Dermis microvascular lymphatic vessel endothelial cell (primary cell): Measurements from ENCODE around the gene ZXDC. TPM values are rescaled to one million over a fixed set of nuclear protein-coding genes. Genes with fewer than 3 reads are reported as not detected.

Source experiments
- DNase-seq, 2 donors: peaks; one replicate each; pipeline versions ENCODE4 v3.0.0 to v3.0.0-alpha.2; 2010; ENCODE audit warnings: low read depth in 2 of 2
- total RNA-seq: library from RNA; depleted of rRNA; stranded (reverse); fragments of >200 nt; gene quantifications from 2 replicates; pipeline ENCODE4 v1.2.1, GENCODE V29; 2014

The ZXDC gene, protein sequence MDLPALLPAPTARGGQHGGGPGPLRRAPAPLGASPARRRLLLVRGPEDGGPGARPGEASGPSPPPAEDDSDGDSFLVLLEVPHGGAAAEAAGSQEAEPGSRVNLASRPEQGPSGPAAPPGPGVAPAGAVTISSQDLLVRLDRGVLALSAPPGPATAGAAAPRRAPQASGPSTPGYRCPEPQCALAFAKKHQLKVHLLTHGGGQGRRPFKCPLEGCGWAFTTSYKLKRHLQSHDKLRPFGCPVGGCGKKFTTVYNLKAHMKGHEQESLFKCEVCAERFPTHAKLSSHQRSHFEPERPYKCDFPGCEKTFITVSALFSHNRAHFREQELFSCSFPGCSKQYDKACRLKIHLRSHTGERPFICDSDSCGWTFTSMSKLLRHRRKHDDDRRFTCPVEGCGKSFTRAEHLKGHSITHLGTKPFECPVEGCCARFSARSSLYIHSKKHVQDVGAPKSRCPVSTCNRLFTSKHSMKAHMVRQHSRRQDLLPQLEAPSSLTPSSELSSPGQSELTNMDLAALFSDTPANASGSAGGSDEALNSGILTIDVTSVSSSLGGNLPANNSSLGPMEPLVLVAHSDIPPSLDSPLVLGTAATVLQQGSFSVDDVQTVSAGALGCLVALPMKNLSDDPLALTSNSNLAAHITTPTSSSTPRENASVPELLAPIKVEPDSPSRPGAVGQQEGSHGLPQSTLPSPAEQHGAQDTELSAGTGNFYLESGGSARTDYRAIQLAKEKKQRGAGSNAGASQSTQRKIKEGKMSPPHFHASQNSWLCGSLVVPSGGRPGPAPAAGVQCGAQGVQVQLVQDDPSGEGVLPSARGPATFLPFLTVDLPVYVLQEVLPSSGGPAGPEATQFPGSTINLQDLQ
- total RNA-seq = 11.4 and 17.6 TPM in 2 replicates

DNA sequence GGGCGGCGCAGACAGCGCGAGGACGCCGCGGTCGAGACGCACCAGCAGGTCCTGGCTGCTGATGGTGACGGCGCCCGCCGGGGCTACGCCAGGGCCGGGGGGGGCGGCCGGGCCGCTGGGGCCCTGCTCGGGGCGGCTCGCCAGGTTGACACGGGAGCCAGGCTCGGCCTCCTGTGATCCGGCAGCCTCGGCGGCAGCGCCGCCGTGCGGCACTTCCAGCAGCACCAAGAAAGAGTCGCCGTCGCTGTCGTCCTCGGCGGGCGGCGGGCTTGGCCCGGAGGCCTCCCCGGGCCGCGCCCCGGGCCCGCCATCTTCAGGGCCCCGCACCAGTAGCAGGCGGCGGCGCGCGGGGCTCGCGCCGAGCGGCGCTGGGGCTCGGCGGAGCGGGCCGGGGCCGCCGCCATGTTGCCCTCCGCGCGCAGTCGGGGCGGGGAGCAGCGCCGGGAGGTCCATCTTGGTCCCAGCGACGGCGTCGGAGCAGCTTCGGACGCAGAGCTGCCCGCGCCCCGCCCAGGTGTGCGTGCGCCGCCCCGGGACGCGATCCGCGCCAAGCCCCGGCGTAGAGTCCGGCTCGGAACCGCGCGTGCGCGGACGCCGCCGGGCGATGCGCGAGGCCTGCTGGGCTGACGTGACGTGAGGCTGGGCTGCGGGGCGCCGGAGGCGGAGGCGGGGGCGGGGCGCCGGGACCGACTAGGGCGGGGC, at the start of gene ZXDC:
Gene ZXDC, minus strand, starts transcription at position 479 of the 702 bp plus-strand sequence. Its CDS starts 26 bp downstream, at position 453.
- peak; percentile 83 to 95 for DNase-seq

DNA sequence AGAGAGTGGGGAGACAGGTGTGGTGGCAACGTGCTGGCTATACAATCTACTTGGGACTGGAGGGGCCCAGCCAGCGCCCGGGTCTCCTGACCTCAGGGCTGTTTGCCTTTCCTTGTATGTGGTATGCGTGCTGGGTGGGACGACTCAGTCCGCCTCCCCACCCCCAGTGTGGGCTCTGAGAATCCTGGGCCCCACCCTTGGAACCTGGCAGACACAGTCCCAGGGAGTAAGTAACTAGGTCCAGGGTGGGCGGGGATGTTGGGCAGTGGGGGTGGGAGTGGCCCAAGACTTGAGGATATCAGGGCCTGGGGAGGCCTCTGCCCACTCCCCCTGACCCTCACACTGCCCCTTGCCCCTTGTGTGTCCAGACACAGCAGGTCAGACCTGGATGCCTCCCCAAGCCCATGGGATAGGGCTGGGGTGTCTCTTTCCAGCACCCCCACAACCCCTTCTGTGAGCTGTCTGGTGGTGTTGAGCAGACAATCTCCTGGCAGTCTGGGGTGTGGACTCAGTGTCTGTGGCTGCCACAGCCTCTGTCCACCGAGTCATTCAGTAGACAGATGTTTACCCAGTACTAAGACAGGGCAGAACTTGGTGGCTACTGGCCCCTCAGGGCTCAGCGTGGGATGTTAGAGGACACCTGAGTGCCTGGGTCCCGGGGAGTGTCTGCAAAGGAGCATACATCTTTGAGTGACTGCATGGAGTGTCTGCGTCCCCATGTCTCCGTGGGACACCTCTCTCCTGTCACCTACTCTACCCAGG, 49.6 kb upstream of the ZXDC start:
- DNase-seq = no peak

DNA sequence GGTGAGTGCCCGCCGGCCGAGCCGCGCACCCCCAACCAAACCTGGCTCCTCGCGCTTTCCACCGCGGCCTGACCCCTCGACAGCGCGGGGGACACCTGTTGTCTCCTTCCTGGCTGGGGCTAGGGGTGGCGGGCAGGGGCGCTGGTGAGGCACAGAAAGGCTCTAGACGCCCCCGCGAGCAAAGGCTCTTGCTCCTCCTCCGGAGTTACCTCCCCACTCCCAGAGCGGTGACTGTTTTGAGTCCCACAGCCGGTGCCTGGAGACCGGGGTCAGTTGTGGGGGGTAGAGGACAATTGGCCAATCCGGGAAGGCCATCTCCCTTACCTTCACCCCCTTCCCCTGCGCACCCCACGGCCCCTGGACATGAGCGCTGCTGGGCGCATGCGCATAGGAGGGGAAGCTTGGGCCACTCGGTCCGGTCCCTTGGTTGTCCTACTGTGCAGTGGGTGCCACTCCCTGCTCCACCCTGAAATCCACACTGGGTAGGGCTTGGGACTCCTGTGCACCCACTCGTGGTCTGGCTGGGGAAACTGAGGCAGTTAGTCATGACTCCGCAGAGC, 48.8 kb upstream of the ZXDC start:
- no peak for DNase-seq

DNA sequence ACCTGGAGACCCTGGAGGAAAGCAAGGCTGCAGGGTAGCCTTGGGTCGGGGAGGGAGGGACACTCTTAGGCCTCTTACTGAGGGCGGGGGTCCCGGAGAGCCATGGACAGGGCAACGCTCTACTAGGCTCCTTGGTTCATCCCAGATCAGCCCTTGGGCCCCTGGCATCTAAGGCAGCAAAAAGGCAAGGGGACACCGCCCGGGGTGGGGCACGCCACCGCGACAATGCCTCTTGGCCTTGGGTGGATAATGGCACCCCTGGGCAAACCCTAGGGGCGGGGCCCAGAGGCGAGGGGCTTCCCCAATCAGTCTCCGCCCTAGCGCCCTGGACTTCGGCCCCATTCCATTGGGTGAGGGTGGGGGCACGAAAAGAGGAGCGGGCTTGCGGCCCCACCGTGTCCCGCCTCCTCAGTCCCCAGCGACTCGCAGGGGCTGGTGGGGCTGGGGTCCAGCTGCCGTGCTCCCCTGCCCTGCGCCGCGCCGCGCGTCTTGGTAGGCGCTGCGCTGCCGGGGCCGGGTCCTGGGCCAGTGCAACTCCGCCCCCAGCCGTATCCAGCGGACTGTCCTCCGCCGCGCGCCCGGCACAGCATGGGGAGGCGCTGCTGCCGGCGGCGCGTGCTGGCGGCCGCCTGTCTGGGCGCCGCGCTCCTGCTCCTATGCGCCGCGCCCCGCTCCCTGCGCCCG, 48.2 kb upstream of the ZXDC start, which contains the start of gene CHST13:
Gene CHST13, plus strand, starts transcription at position 411 of the 684 bp plus-strand sequence. Its CDS starts 178 bp downstream, at position 589.
- DNase-seq = peak in 1 of 2 donors; percentile 60

DNA sequence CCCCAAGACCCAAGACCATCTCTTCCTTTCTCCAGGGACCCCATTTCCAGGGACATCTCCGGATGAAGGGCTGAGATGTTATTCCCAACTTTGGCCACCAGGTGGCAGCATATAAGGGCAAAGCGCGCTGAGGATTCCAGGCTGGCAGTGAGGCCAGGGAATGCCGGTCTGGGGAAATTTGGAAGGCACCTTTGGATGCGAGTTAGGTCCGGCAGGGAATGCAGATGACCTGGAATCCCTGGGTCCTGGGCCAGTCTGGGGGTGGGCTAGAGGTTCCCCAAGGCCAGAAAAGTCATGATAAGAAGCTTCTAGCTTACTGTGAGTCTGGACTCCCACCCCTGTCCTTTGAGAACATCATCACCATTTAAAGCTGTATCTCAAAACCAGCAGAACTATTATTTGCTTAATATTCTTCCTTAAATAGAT, 46.7 kb upstream of the ZXDC start:
- DNase-seq = peak in 1 of 2 donors; percentile 41

DNA sequence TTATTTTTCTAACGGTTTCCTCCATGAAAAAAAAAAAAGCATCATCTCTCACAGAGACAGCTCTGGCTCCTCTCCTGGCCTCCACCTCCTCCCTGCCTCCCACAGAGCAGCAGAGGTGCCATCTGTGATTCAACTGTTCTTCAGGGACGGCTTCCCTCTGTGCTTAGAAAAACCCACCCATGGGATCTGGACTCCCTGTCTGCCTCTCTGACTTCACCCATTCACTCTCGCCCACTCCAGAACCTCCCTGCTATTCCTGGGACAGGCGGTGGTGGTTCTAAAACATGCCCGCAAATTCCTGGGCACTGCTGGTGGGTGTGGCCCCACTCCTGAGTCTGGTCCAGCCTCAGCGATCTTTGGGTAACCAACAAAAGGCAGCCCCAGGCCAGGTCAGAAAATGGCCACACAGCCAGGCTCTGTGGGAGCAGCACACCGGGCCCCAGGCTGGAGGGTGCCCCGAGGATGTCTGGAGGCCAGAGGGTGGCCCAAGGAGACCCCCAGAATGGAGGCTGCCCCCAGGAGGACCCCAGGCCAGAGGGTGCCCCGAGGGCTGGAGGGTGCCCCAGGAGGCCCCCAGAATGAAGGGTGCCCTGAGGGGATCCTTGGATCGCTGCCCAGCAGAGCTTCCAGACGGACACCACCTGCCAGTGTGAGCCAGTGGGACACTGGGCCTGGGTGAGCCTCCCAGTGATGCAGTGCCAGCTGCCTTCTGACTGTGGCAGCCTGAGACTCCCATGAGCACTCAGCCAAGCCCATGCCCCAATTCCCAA, 45.6 kb upstream of the ZXDC start:
- no peak for DNase-seq

DNA sequence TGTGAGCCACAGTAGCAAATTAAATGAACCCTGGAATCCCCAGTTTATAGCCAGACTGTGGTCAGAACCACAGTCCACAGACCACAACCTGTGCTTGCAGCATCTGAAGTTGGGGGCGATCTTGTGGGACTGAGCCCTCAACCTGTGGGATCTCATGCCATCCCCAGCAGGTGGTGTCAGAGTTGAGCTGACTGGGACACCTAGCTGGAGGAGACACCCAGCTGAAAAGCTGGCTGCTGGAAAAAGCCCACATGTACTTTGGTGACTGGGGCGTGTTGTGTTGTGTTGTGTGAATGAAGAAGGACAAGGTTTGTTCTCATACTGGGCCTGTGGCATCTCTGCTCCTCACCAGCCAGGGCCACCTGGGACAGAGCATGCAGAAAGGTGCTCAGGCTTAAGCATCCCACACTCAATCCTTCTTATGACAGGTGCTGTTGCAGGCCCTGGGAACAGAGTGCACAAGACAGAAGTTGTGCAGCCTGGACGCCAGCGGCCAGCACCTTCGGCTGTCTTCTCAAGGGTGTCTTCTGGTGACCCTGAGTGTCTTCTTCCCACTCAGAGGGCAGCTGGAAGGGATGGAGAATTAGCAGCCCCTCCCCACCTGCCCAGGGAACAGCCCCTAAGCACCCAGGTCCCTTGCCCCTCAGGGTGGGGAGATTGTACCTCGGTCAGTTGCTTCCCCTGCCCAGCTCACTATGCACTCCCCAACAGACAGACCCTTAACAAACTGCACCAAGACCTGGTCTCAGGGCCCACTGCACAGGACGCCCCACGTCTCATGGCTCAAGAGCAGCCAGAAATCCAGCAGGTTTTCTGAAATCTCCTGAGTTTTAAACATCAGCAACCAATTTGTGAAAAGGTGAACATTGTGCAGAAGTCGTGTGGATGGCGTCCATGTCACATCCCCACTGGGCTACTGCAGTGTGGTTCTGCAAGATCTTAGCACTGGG, 44.1 kb upstream of the ZXDC start:
- DNase-seq = no peak

DNA sequence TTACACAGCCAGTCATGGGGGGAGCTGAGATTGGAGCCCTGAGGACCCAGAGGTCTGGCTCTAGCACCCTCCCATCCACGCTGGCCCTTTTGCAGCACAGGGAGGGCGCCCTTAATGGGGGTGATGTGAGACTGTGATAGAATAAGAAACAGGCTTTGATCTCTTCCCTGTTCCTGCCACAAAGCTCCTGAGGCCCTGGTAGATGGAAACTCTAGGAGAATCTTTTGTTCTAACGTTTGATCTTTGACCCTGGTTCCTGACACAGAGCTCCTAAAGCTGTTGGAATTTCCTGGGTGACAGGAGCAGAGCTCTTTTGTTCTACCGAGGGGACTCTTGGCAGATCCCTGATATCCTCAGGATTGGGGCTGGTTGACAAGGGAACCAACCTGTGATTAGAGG, 43.1 kb upstream of the ZXDC start:
- no peak for DNase-seq

DNA sequence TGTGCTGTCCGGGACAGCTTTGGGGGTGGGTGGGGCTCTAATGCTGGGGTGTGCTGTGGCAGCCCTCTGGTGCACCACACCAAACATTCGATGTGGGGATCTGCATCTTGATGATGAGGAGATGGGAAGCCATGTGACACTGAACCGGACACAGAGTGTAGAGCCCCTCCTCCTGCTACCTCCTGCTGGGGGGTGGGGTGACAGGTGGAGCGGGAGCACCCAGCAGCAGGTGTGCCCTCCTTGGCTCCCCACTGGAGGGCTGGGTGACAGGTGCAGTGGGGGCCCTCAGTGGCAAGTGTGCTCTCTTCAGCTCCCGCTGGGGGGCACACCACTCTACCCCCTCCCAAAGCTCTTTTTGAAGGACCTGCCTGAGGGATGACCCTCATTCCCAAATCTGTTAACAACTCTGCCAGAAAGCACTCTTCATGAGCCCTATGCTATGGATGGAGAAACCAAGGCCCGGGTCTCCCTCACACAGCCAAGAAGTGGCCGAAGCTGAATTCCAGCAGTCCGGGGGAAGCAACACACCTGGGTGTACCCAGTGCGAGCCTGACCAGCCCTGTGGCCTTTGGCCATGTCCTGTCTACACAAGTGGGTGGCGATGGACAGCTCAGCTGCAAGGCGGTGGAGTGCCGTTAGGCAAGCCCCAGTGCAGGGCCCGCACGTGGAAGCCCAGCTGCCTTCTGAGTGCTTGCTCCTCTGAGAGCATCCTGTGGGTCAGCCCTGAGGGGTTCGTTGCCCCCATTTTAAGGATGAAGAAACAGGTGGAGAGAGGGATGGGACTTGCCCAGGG, 42.5 kb upstream of the ZXDC start:
- no peak for DNase-seq

DNA sequence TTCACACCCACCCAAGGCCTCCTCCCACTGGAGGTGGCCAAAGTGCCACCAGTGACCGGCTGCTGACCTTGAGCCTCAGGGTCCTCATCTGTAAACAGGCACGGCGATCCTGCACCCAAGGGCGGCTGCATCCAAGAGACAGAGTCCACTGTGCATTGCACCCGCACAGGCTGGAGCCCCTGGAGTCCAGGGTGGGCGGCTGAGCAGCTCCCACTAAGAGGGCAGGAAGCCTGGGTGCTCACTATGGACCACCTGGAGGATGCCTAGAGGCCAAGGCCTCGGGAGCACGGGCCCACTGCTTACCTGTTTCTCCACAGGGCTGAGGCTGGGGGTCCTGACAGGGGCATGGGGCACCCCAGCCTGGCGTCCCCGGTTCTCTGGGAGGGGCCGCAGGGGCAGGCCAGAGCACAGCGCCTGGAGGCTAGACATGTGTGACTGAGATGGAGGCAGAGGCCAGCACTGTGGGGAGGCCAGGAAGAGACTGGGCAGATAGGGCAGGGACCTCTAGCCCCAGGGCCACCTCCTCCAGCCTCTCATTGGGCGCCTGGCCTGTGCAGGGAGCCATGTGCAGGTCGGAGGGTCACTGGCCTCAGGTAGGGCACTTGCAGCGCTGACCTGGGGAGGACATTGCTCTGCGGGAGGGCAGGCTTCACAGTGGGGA, 41.7 kb upstream of the ZXDC start, which contains the start of gene UROC1:
Gene UROC1, minus strand, starts transcription at position 483 of the 661 bp plus-strand sequence. Its CDS starts 54 bp downstream, at position 429.
- DNase-seq = no peak

DNA sequence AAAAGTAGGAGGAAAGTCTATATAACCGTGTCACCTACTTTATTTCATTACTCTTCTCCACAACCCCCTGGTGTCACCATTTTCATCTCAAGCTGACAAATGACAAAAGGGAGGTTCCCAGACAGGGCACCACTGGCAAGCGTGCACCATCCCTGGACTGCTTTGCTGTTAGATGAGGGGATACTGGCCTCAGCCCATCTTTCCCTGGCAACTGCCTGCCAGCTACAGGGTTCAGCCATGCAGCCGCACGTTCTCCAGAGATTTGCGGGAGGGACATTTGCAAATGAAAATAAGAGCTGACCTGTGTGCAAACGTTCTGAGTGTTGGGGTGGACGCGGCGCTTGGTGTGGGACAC, 41.2 kb upstream of the ZXDC start:
- no peak for DNase-seq

DNA sequence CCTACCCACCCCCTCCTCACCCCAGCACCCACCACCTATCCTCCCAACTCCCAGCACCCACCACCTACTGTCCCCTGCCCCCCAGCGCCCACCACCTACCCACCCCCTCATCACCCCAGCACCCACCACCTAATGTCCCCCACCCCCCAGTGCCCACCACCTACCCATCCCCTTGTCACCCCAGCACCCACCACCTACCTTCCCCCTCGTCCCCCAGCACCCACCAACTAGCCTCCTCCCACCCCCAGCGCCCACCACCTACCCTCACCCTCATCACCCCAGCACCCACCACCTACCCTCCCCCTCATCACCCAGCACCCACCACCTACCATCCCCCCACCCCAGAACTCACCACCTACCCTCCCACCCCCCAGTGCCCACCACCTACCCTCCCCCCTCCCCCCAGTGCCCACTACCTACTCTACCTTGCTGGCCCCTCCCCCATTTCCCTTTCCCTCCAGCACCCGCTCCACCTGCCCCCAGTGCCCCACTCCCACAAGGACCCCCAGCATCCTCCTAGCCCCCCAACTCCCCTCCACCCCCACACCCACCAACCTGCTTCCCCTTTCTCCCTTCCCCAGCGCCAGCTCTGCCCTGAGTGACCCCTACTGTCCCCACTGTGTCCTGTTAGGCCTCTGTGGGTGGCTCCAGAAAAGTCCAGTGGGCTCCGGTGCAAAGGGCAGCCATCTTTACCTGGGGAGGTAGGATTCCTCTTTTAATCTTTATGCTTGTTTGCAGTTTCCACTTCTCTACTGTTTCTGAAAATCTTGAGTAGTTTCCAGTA, 40.7 kb upstream of the ZXDC start:
- DNase-seq = no peak

DNA sequence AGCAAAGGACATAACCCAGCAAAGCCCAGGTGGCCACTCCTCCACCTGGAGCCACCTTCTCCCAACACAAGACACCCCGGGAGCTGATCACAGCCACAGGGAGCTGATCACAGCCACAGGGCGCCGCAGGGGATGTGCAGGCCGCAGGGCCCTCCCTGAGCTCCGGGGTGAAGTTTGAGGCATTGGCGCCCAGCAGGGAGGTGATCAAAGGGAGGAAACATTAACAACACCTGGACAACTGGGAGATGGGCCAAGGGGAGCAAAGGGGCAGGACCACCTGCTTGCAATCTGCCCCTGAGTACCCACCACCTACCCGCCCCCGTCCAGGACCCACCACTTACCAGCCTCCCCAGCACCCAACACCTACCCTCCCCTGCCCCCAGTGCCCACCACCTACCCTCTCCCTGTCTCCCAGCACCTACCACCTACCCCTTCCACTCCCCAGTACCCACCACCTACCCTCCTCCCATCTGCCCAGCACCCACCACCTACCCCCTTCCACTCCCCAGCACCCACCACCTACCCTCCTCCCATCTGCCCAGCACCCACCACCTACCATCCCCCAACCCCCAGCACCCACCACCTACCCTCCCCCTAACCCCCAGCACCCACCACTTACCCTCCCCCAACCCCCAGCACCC, 39.5 kb upstream of the ZXDC start:
- DNase-seq = no peak

DNA sequence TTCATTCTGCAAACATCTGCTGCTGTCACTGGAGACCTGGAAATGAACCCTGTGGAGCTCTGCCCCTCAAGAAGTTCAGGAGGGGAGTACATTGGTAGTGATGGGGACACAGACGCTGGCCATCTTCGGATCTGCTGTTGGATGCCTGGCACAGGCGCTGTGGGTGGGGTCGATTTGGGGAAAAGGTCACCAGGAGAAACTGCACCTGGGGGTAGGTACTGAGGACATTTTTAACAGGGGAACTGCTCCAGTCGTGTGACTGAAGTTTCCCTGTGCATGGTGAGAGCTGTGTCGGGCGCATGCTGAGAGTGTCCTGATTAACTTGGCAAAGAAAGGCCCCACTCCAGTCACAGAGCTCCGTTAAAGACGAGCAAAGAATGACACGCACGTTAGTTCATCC, 38.5 kb upstream of the ZXDC start:
- no peak for DNase-seq

DNA sequence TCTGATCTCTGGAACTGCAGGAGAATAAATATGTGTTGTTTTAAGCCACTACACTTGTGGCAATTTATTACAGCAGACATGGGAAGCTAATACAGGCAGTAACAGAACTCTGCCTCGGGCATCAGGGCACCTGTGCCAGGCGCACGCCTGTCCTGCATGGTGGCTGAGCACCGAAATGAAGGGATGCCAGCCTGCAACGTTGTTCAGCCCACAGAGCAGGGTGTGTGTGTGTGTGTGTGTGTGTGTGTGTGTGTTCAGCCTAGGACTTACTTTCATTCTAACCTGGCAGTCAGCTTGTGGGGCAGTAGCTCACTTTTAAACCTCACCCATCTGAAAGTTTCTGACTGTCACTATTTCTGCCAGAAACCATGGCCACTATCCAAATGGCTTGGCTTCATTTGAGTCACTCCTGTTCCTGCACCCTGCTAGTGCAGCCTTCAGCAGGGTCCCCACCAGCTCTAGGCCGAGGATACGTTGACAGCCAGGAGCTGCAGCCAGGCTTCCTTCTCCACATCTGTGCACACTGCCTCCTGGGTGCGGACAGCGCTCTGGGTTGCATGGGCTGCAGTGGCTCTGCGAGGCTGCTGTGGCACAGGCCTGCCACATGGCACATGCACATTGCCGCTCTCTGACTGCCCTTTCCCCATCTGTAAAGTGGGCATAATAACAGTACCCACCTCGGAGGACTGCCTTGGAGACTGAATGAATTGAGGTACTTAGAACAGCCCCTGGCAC, 37.4 kb upstream of the ZXDC start:
- DNase-seq = no peak
